K562 (cell line): ENCODE data around the gene MYRIP. TPM values are rescaled to one million over a fixed set of nuclear protein-coding genes. Genes with fewer than 3 reads are reported as not detected.

Experiments used
- ADNP ChIP-seq: fragments of 200-800 bp; sonication (Bioruptor generic); IDR thresholded peaks from 2 replicates; pipeline ENCODE4 v1.6.1; 2016; ENCODE audit warnings: missing genetic modification characterization, missing compliant biosample characterization
- CTBP1 ChIP-seq: fragments of 450-650 bp; IDR thresholded peaks from 2 replicates; pipeline ENCODE4 v1.6.1; 2016; ENCODE audit warnings: borderline replicate concordance
- DDX20 ChIP-seq: fragments of 450-650 bp; IDR thresholded peaks from 2 replicates; pipeline ENCODE4 v1.6.1; 2016; ENCODE audit warnings: missing genetic modification characterization, low read depth, mild to moderate bottlenecking, missing compliant biosample characterization, moderate library complexity
- DNMT1 ChIP-seq: fragments of 450-650 bp; IDR thresholded peaks from 2 replicates; pipeline ENCODE4 v1.6.1; 2016; ENCODE audit warnings: antibody characterized with exemption, mild to moderate bottlenecking
- MLLT1 ChIP-seq, 2 experiments: fragments of 450-650 bp; IDR thresholded peaks; 2 replicates each; pipeline ENCODE4 v1.6.1; 2016
- MTA1 ChIP-seq: fragments of 450-650 bp; IDR thresholded peaks from 2 replicates; pipeline ENCODE4 v1.6.1; 2017; ENCODE audit warnings: borderline replicate concordance
- NFRKB ChIP-seq: fragments of 450-650 bp; IDR thresholded peaks from 2 replicates; pipeline ENCODE4 v1.6.1; 2016; ENCODE audit warnings: low read depth
- NUFIP1 ChIP-seq: fragments of 450-650 bp; IDR thresholded peaks from 2 replicates; pipeline ENCODE4 v1.6.1; 2018; ENCODE audit not compliant: partially characterized antibody
- RAD51 ChIP-seq: fragments of 450-650 bp; IDR thresholded peaks from 2 replicates; pipeline ENCODE4 v1.7.1; 2016; ENCODE audit warnings: low read depth, mild to moderate bottlenecking, borderline replicate concordance
- SIN3A ChIP-seq, 2 experiments: fragments of 150-350 bp in 1 of 2; IDR thresholded peaks; 2 replicates each; pipeline ENCODE4 v1.6.1; 2011 to 2016; ENCODE audit warnings: borderline replicate concordance in 2 of 2, low read depth in 2 of 2, low read length in 2 of 2, mild to moderate bottlenecking in 2 of 2, moderate library complexity in 2 of 2; ENCODE audit not compliant: control insufficient read depth in 1 of 2
- SIX5 ChIP-seq, 2 experiments: IDR thresholded peaks; 2 replicates each; pipeline ENCODE4 v1.6.1; 2011; ENCODE audit warnings: low read length in 2 of 2, borderline replicate concordance in 1 of 2, low read depth in 1 of 2, mild to moderate bottlenecking in 1 of 2, moderate library complexity in 1 of 2; ENCODE audit not compliant: insufficient read depth in 1 of 2
- SMARCB1 ChIP-seq: IDR thresholded peaks from 2 replicates; pipeline ENCODE4 v1.6.1; 2011; ENCODE audit warnings: improper control_type of control experiment, low read depth; ENCODE audit not compliant: insufficient read length
- TAL1 ChIP-seq: fragments of 450-650 bp; IDR thresholded peaks from 2 replicates; pipeline ENCODE4 v1.6.1; 2016; ENCODE audit warnings: mild to moderate bottlenecking
- TBP ChIP-seq: optimal IDR thresholded peaks from 2 replicates; pipeline ENCODE3; 2011; ENCODE audit warnings: low read depth, low read length, improper control_type of control experiment
- YY1 ChIP-seq, 3 experiments: IDR thresholded peaks; 2 replicates each; pipeline ENCODE4 v1.6.1; 2011; ENCODE audit warnings: low read length in 2 of 3, mild to moderate bottlenecking in 2 of 3, moderate library complexity in 2 of 3, borderline replicate concordance in 1 of 3, control low read depth in 1 of 3, low read depth in 1 of 3; ENCODE audit not compliant: insufficient read depth in 3 of 3, insufficient replicate concordance in 2 of 3, control insufficient read depth in 1 of 3, insufficient read length in 1 of 3; ENCODE audit errors: extremely low read depth in 1 of 3
- ZNF311 ChIP-seq: fragments of 250-450 bp; sonication (Bioruptor Pico); IDR thresholded peaks from 2 replicates; pipeline ENCODE4 v1.4.0; 2020; ENCODE audit warnings: mild to moderate bottlenecking, moderate library complexity
- ZNF408 ChIP-seq: fragments of 250-450 bp; sonication (Bioruptor Pico); IDR thresholded peaks from 2 replicates; pipeline ENCODE4 v1.4.0; 2020; ENCODE audit warnings: low read depth, mild to moderate bottlenecking, moderate library complexity
- ZNF639 ChIP-seq, 2 experiments: fragments of 200-800 bp in 1 of 2; sonication (Bioruptor generic) in 1 of 2; sonication (generic) in 1 of 2; formaldehyde crosslinking in 1 of 2; IDR thresholded peaks in 1 of 2; conservative IDR thresholded peaks in 1 of 2; 2 replicates each; pipeline versions ENCODE4 v1.5.0 to v1.6.1; 2016 to 2020; ENCODE audit warnings: missing compliant biosample characterization in 1 of 2, missing genetic modification characterization in 1 of 2, missing genetic modification reagents in 1 of 2
- ZNF778 ChIP-seq: fragments of 450-650 bp; formaldehyde crosslinking; IDR thresholded peaks from 2 replicates; pipeline ENCODE4 v1.4.0; 2020; ENCODE audit warnings: mild to moderate bottlenecking, moderate library complexity
- polyA plus RNA-seq, 8 experiments: library from polyadenylated mRNA; depleted of rRNA in 4 of 8; stranded (reverse) in 5 of 8; unstranded in 3 of 8; fragments of >200 nt; fragmentation: Nextera tagmentation in 2 of 8; fragmentation: Illumina TruSeq in 1 of 8; extraction: Ambion mirVana in 2 of 8; extraction: Trizol in 1 of 8; gene quantifications; 2 replicates each; pipeline versions ENCODE4 v1.2.1 to v1.2.3, GENCODE V29; 2011 to 2014; ENCODE audit warnings: inconsistent platforms in 1 of 8, missing spikeins in 1 of 8
- total RNA-seq, 7 experiments: library from RNA; depleted of rRNA in 6 of 7; stranded (reverse); fragments of >200 nt in 6 of 7; fragmentation: Illumina TruSeq in 2 of 7; extraction: Trizol in 2 of 7; gene quantifications; 2 replicates each; pipeline versions ENCODE4 v1.2.1 to v1.2.3, GENCODE V29; 2011 to 2021; ENCODE audit warnings: low replicate concordance in 1 of 7
- TF ChIP-seq, protein P1 (sequence below): sonication (generic); formaldehyde crosslinking; IDR thresholded peaks from 2 replicates; pipeline ENCODE4 v1.8.0; 2022; ENCODE audit warnings: mild to moderate bottlenecking, missing genetic modification reagents

The MYRIP gene
- total and polyA plus RNA-seq, 9 of the 15 experiments (the other 6 are each of a cell fraction or from before 2014, with no cell fraction given), result 0.03 to 0.12 TPM; not detected in 7

DNA sequence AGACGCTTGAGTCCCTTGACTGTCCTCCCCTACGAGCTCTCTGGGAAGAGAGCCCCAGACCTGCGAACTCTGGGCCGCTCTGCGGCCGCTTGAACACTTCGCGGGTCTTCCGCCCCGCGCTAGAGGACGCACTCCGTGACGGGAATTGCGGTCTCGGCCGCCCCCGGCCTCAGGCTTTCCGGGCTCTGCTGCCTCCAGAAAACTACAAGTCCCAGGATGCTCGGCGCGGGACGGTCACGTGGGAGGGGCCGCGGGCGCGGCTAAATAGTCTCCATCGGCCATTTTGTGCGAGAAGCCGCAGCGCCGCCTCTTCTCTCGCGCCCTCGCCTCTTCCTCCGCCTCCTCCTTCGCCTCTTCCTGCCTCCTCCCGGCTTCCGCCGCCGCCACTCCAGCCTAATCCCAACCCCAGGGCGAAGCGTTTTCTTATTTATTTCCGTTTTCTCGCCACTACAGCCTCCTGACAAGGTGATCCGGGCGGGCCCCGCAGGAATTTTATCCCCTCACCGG lies 500.1 kb downstream of the MYRIP start, which contains the start of gene EIF1B (continued):
- TF ChIP-seq NFRKB (peak; percentile 83; the same call in 1 of the 2 replicates), ZNF408 (CRISPR knock-in tag) (no peak), CTBP1 (peak; percentile 69), TBP (peak; percentile 93), ADNP (tag) (no peak), MLLT1 (IDR thresholded peaks at IDR 0.05) (peak in 1 of 2 experiments; percentile 73; a peak in 2 of 4 replicates), SIX5 (IDR thresholded peaks at IDR 0.05; ENCODE audit: borderline replicate concordance in 1 of 2, insufficient read depth in 1 of 2, low read depth in 1 of 2, low read length in 2 of 2) (peak; percentile 90 to 93), TAL1 (no peak), DNMT1 (no peak), MTA1 (0 out of 2 replicates have a peak, but pooled peaks have one; percentile 13), YY1 (IDR thresholded peaks at IDR 0.05; ENCODE audit: borderline replicate concordance in 1 of 3, control insufficient read depth in 1 of 3, extremely low read depth in 1 of 3, insufficient read depth in 3 of 3, insufficient read length in 1 of 3, insufficient replicate concordance in 2 of 3, low read depth in 1 of 3, low read length in 2 of 3) (peak; percentile 78 to 97 (median 96)), SIN3A (IDR thresholded peaks at IDR 0.05; ENCODE audit: borderline replicate concordance in 2 of 2, control insufficient read depth in 1 of 2, low read depth in 2 of 2, low read length in 2 of 2) (peak; percentile 30 to 64; a peak in 2 of 4 replicates), DDX20 (tag) (no peak), ZNF639 (CRISPR knock-in tag; conservative IDR thresholded peaks at IDR 0.05 in 1 of 2, IDR thresholded peaks at IDR 0.05 in 1 of 2) (peak in 1 of 2 experiments; percentile 81; a peak in 2 of 4 replicates), ZNF311 (no peak), ZNF778 (CRISPR knock-in tag) (no peak), NUFIP1 (no peak), SMARCB1 (no peak), RAD51 (peak; percentile 98)
- TF ChIP-seq, protein P1, sequence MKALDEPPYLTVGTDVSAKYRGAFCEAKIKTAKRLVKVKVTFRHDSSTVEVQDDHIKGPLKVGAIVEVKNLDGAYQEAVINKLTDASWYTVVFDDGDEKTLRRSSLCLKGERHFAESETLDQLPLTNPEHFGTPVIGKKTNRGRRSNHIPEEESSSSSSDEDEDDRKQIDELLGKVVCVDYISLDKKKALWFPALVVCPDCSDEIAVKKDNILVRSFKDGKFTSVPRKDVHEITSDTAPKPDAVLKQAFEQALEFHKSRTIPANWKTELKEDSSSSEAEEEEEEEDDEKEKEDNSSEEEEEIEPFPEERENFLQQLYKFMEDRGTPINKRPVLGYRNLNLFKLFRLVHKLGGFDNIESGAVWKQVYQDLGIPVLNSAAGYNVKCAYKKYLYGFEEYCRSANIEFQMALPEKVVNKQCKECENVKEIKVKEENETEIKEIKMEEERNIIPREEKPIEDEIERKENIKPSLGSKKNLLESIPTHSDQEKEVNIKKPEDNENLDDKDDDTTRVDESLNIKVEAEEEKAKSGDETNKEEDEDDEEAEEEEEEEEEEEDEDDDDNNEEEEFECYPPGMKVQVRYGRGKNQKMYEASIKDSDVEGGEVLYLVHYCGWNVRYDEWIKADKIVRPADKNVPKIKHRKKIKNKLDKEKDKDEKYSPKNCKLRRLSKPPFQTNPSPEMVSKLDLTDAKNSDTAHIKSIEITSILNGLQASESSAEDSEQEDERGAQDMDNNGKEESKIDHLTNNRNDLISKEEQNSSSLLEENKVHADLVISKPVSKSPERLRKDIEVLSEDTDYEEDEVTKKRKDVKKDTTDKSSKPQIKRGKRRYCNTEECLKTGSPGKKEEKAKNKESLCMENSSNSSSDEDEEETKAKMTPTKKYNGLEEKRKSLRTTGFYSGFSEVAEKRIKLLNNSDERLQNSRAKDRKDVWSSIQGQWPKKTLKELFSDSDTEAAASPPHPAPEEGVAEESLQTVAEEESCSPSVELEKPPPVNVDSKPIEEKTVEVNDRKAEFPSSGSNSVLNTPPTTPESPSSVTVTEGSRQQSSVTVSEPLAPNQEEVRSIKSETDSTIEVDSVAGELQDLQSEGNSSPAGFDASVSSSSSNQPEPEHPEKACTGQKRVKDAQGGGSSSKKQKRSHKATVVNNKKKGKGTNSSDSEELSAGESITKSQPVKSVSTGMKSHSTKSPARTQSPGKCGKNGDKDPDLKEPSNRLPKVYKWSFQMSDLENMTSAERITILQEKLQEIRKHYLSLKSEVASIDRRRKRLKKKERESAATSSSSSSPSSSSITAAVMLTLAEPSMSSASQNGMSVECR (CRISPR knock-in tag), result peak; percentile 61; the same call in 1 of the 2 replicates
